ENCODE data around the gene STK39.

DNA sequence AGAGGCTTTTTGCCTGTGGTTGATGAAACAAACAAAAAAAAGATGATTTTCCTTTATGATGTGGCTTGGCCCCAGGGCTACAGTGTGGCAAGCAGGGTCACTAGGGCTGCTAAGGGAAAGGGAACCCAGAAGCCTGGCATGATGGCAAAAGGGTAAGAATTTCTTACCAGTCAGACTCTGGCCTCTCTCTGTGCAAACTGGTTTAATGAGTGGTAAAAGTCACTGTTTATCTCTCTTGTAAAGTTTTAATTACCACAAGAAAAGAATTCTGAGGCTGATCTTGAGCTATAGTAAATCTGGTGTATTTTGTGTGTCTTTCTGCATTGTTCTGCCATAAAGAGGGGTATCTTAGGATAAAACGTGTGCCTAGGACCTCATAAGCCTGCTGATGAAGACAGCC, 275.4 kb downstream of the STK39 start:
- TF ChIP-seq, protein P1, sequence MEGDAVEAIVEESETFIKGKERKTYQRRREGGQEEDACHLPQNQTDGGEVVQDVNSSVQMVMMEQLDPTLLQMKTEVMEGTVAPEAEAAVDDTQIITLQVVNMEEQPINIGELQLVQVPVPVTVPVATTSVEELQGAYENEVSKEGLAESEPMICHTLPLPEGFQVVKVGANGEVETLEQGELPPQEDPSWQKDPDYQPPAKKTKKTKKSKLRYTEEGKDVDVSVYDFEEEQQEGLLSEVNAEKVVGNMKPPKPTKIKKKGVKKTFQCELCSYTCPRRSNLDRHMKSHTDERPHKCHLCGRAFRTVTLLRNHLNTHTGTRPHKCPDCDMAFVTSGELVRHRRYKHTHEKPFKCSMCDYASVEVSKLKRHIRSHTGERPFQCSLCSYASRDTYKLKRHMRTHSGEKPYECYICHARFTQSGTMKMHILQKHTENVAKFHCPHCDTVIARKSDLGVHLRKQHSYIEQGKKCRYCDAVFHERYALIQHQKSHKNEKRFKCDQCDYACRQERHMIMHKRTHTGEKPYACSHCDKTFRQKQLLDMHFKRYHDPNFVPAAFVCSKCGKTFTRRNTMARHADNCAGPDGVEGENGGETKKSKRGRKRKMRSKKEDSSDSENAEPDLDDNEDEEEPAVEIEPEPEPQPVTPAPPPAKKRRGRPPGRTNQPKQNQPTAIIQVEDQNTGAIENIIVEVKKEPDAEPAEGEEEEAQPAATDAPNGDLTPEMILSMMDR (IDR thresholded peaks at IDR 0.05), result no peak
- no peak for TF ChIP-seq POLR2A (IDR thresholded peaks at IDR 0.05)

All from heart left ventricle (tissue), 13 donors.